ENCODE results near the gene TMEM81.

The TMEM81 gene

GRCh38 chr1:205042911-205043806, 41.1 kb downstream of the TMEM81 start, which contains the start of gene CNTN2:
CNTN2 (plus strand) TSS chr1:205043212; CDS start chr1:205053186, 9,974 bp downstream.
- TF ChIP-seq FOXM1 (IDR thresholded peaks at IDR 0.05; ENCODE audit: borderline replicate concordance) = no peak
- TF ChIP-seq SUZ12 (IDR thresholded peaks at IDR 0.05) = no peak
- no peak for TF ChIP-seq LEF1 (IDR thresholded peaks at IDR 0.05; ENCODE audit: borderline replicate concordance)
- CTCF ChIA-PET = interaction anchor here (1.0 to 1.5 kb wide), 2 partner anchors 9 to 18 kb away, joined by 3 to 4 read pairs; no protein-coding TSS in a partner anchor
- POLR2A ChIA-PET = no interaction called here
- DNase-seq (ENCODE audit: extremely low spot score) = no peak

GRCh38 chr1:205041998-205042910, 42.0 kb downstream of the TMEM81 start:
- ChIA-PET CTCF (interaction anchor here (1.5 kb wide), 1 partner anchor 19 kb away, joined by 4 read pairs; no protein-coding TSS in a partner anchor), POLR2A (no interaction called here)
- TF ChIP-seq FOXK2 (IDR thresholded peaks at IDR 0.05) (no peak), BHLHE40 (IDR thresholded peaks at IDR 0.05; ENCODE audit: borderline replicate concordance) (no peak), ARNT (IDR thresholded peaks at IDR 0.05) (no peak), NFRKB (IDR thresholded peaks at IDR 0.05) (no peak), L3MBTL2 (conservative IDR thresholded peaks at IDR 0.05) (no peak), CTBP1 (IDR thresholded peaks at IDR 0.05; ENCODE audit: borderline replicate concordance) (no peak), SP1 (IDR thresholded peaks at IDR 0.05) (no peak), SUZ12 (IDR thresholded peaks at IDR 0.05) (no peak), LEF1 (IDR thresholded peaks at IDR 0.05; ENCODE audit: borderline replicate concordance) (no peak), FOXA1 (IDR thresholded peaks at IDR 0.05) (no peak)
- no peak for DNase-seq (ENCODE audit: extremely low spot score)

GRCh38 chr1:205041001-205041715, 43.1 kb downstream of the TMEM81 start:
- TF ChIP-seq NFRKB (IDR thresholded peaks at IDR 0.05) (no peak), L3MBTL2 (conservative IDR thresholded peaks at IDR 0.05) (no peak), HDGF (IDR thresholded peaks at IDR 0.05; ENCODE audit: borderline replicate concordance) (no peak), ZNF384 (IDR thresholded peaks at IDR 0.05) (no peak), TARDBP (IDR thresholded peaks at IDR 0.05) (no peak), BHLHE40 (IDR thresholded peaks at IDR 0.05; ENCODE audit: borderline replicate concordance) (no peak), ELF4 (IDR thresholded peaks at IDR 0.05) (no peak)
- ChIA-PET CTCF (no interaction called here), POLR2A (no interaction called here)
- DNase-seq (ENCODE audit: extremely low spot score) = no peak

- POLR2A ChIA-PET = no interaction called here
- CTCF ChIA-PET = interaction anchor here (1.3 kb wide), 1 partner anchor 24 kb away, joined by 3 read pairs; no protein-coding TSS in a partner anchor
- no peak for TF ChIP-seq BHLHE40 (IDR thresholded peaks at IDR 0.05; ENCODE audit: borderline replicate concordance)
- no peak for TF ChIP-seq LEF1 (IDR thresholded peaks at IDR 0.05; ENCODE audit: borderline replicate concordance)
- no peak for TF ChIP-seq NFRKB (IDR thresholded peaks at IDR 0.05)
- TF ChIP-seq PKNOX1 (IDR thresholded peaks at IDR 0.05) = no peak
- TF ChIP-seq SUZ12 (IDR thresholded peaks at IDR 0.05) = no peak
- TF ChIP-seq FOXM1 (IDR thresholded peaks at IDR 0.05; ENCODE audit: borderline replicate concordance) = no peak
- TF ChIP-seq FOXA1 (IDR thresholded peaks at IDR 0.05) = no peak
- no peak for TF ChIP-seq FOXK2 (IDR thresholded peaks at IDR 0.05)
- TF ChIP-seq SP1 (IDR thresholded peaks at IDR 0.05) = no peak
- TF ChIP-seq ELF4 (IDR thresholded peaks at IDR 0.05) = no peak
- no peak for TF ChIP-seq CTBP1 (IDR thresholded peaks at IDR 0.05; ENCODE audit: borderline replicate concordance)
- TF ChIP-seq HDGF (IDR thresholded peaks at IDR 0.05; ENCODE audit: borderline replicate concordance) = no peak
- TF ChIP-seq ZNF384 (IDR thresholded peaks at IDR 0.05) = no peak
- no peak for TF ChIP-seq TARDBP (IDR thresholded peaks at IDR 0.05)
- no peak for TF ChIP-seq L3MBTL2 (conservative IDR thresholded peaks at IDR 0.05)
- DNase-seq (ENCODE audit: extremely low spot score) = no peak
These were observed 46.0 kb downstream of the TMEM81 start for GRCh38 chr1:205038132-205038786.

GRCh38 chr1:205037539-205037938, 46.7 kb downstream of the TMEM81 start:
- CTCF ChIA-PET = no interaction called here
- TF ChIP-seq HDGF (IDR thresholded peaks at IDR 0.05; ENCODE audit: borderline replicate concordance) = no peak
- no peak for TF ChIP-seq ELF4 (IDR thresholded peaks at IDR 0.05)
- TF ChIP-seq TARDBP (IDR thresholded peaks at IDR 0.05) = no peak
- TF ChIP-seq SP1 (IDR thresholded peaks at IDR 0.05) = no peak
- TF ChIP-seq ARNT (IDR thresholded peaks at IDR 0.05) = no peak
- no peak for TF ChIP-seq NFRKB (IDR thresholded peaks at IDR 0.05)
- TF ChIP-seq FOXM1 (IDR thresholded peaks at IDR 0.05; ENCODE audit: borderline replicate concordance) = no peak
- no peak for TF ChIP-seq PKNOX1 (IDR thresholded peaks at IDR 0.05)
- no peak for TF ChIP-seq FOXK2 (IDR thresholded peaks at IDR 0.05)
- no peak for TF ChIP-seq L3MBTL2 (conservative IDR thresholded peaks at IDR 0.05)
- no peak for TF ChIP-seq LEF1 (IDR thresholded peaks at IDR 0.05; ENCODE audit: borderline replicate concordance)
- no peak for TF ChIP-seq ZNF384 (IDR thresholded peaks at IDR 0.05)
- TF ChIP-seq BHLHE40 (IDR thresholded peaks at IDR 0.05; ENCODE audit: borderline replicate concordance) = no peak
- POLR2A ChIA-PET = no interaction called here
- no peak for DNase-seq (ENCODE audit: extremely low spot score)

Measured in HEK293T (cell line).